ENCODE data around the gene NTN1.

The NTN1 gene

DNA sequence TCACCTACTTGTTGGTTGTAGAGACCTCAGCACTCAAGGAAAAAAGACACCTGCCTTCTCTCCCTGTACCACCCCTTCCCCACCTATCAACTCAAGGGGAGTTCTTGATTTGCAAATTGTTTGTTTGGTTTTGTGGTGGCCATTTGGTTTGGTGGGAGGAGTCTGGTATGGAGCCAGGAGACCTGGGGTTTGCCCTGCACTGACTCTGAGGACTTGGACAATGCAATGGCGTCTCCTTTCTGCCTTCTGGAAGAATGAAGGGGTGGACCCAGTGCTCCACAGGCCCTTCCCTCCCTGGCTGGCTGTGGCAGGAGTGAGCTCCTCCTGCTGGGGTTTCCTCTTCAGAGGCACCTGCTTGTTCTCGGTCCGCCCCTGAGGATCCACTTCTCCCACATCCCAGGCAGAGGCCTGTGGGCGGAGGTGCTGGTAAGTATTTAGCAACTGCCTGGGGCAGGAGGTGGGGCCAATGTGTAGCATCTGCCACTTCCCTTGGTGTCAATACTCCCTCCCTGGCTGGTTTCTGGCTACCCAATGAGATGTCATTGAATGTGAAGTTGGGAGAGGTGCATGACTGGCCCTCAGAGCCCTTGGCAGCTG, 164.5 kb downstream of the NTN1 start:
- no peak for DNase-seq (ENCODE audit: low spot score)
- H3K4me3 ChIP-seq = no peak overlapping the region
- TF ChIP-seq, protein P1, sequence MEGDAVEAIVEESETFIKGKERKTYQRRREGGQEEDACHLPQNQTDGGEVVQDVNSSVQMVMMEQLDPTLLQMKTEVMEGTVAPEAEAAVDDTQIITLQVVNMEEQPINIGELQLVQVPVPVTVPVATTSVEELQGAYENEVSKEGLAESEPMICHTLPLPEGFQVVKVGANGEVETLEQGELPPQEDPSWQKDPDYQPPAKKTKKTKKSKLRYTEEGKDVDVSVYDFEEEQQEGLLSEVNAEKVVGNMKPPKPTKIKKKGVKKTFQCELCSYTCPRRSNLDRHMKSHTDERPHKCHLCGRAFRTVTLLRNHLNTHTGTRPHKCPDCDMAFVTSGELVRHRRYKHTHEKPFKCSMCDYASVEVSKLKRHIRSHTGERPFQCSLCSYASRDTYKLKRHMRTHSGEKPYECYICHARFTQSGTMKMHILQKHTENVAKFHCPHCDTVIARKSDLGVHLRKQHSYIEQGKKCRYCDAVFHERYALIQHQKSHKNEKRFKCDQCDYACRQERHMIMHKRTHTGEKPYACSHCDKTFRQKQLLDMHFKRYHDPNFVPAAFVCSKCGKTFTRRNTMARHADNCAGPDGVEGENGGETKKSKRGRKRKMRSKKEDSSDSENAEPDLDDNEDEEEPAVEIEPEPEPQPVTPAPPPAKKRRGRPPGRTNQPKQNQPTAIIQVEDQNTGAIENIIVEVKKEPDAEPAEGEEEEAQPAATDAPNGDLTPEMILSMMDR (IDR thresholded peaks at IDR 0.05) = no peak
- no peak overlapping the region for H3K27ac ChIP-seq

DNA sequence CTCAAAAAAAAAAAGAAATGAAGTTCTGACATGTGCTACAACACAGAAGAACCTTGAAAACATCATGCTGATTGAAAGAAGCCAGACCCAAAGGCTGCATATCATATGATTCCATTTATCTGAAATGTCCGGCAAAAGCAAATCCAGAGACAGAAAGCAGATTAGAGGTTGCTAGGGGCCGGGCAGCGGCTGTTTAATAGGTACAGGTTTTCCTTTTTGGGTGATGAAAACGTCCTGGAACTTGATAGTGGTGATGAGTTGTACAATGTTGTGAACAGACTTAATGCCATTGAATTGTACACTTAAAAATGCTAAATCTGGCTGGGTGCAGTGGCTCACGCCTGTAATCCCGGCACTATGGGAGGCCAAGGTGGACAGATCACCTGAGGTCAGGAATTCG, 166.5 kb downstream of the NTN1 start:
- no peak for DNase-seq (ENCODE audit: low spot score)
- TF ChIP-seq, protein P1 (IDR thresholded peaks at IDR 0.05) = no peak
- H3K4me3 ChIP-seq = no peak overlapping the region
- no peak overlapping the region for H3K27ac ChIP-seq

GRCh38 chr17:9188367-9188766, 167.1 kb downstream of the NTN1 start:
- TF ChIP-seq, protein P1 (IDR thresholded peaks at IDR 0.05) = no peak
- H3K4me3 ChIP-seq = no peak overlapping the region
- DNase-seq (ENCODE audit: low spot score) = no peak
- H3K27ac ChIP-seq = no peak overlapping the region

- TF ChIP-seq, protein P1 (IDR thresholded peaks at IDR 0.05) = no peak
- Histone ChIP-seq H3K27ac (no peak overlapping the region), H3K4me3 (no peak overlapping the region)
- DNase-seq (ENCODE audit: low spot score) = no peak
These were observed 168.6 kb downstream of the NTN1 start for GRCh38 chr17:9189870-9190269.

- DNase-seq (ENCODE audit: low spot score) = no peak
- H3K4me3 ChIP-seq = no peak overlapping the region
- no peak overlapping the region for H3K27ac ChIP-seq
- TF ChIP-seq, protein P1 (IDR thresholded peaks at IDR 0.05) = no peak
These were observed 170.7 kb downstream of the NTN1 start for GRCh38 chr17:9192010-9192409.

GRCh38 chr17:9195411-9195810, 174.1 kb downstream of the NTN1 start:
- DNase-seq (ENCODE audit: low spot score) = no peak
- Histone ChIP-seq H3K4me3 (no peak overlapping the region), H3K27ac (no peak overlapping the region)
- TF ChIP-seq, protein P1 (IDR thresholded peaks at IDR 0.05) = no peak

DNA sequence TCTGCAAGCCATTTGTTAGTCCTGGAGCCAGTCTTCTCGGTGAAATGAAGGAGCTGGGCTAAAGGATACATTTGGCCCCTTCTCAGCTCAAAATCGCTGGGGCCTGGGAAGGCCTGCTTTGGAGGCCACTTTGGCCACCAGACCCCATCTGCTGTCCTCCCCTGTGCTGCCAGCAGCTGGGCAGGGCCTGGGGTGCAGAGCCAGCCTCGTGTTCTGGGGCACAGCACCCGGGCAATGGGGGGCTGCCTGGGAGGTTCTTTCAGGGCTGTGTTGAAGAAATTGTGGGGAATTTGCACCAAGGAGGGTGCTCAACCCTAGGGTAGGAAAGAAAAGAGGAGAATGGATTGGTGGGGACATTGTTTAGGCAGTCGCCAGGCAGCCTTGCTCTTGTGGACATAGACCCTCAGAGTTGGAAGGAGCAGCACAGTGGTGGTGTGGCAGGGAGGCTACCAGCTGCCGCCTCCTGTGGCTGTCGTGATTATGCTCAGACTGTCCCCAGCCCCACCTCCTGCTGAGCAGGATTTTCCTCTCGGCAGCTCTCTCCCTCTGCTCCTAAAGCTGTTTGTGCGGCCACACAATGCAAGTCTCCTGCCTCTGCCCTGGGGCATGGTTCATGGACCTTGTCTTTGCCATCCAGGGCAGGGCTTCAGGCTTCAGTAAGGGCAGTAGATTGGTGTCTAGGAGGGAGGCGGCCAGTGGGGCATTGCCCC, 174.8 kb downstream of the NTN1 start:
- TF ChIP-seq, protein P1 (IDR thresholded peaks at IDR 0.05) = no peak
- H3K27ac ChIP-seq = no peak overlapping the region
- DNase-seq (ENCODE audit: low spot score) = no peak

More for the DNA sequence above, 174.8 kb downstream of the NTN1 start:
- H3K4me3 ChIP-seq = no peak overlapping the region

Data from coronary artery (tissue), 2 donors.